Activated T-cell treated with anti-CD3 and anti-CD28 coated beads, Interleukin-2, amount 50 U/mL, for 4 hours (primary cell): ENCODE data around the gene ADCY1. TPM values are rescaled to one million over a fixed set of nuclear protein-coding genes. Genes with fewer than 3 reads are reported as not detected.

Experiments used
- ATAC-seq, 2 donors: fragments of 200-7000 bp; cut with Tn5 transposase; one replicate each; pipeline ENCODE4 v1.10.0; 2021
- DNase-seq: peaks from one replicate; pipeline ENCODE4 v3.0.0-alpha.2; 2020
- H3K27me3 Mint-ChIP-seq: one replicate; pipeline ENCODE4 v1.8.0; 2021; ENCODE audit warnings: low read depth, mixed read lengths
- H3K36me3 Mint-ChIP-seq: one replicate; pipeline ENCODE4 v1.8.0; 2022; ENCODE audit warnings: mixed read lengths; ENCODE audit not compliant: insufficient read depth
- H3K4me1 Mint-ChIP-seq: one replicate; pipeline ENCODE4 v1.8.0; 2021; ENCODE audit warnings: low read depth, mixed read lengths
- H3K4me3 Mint-ChIP-seq: one replicate; pipeline ENCODE4 v1.8.0; 2021; ENCODE audit warnings: mild to moderate bottlenecking, moderate library complexity, mixed read lengths
- H3K9me3 Mint-ChIP-seq: one replicate; pipeline ENCODE4 v1.8.0; 2021; ENCODE audit warnings: mixed read lengths
- total RNA-seq, 3 donors: library from RNA; stranded (reverse); gene quantifications; one replicate each; pipeline ENCODE4 v1.2.1, GENCODE V29; 2021

The ADCY1 gene
- total RNA-seq, 3 donors from 2014 or later: 0.05 to 0.26 (median 0.20) TPM

DNA sequence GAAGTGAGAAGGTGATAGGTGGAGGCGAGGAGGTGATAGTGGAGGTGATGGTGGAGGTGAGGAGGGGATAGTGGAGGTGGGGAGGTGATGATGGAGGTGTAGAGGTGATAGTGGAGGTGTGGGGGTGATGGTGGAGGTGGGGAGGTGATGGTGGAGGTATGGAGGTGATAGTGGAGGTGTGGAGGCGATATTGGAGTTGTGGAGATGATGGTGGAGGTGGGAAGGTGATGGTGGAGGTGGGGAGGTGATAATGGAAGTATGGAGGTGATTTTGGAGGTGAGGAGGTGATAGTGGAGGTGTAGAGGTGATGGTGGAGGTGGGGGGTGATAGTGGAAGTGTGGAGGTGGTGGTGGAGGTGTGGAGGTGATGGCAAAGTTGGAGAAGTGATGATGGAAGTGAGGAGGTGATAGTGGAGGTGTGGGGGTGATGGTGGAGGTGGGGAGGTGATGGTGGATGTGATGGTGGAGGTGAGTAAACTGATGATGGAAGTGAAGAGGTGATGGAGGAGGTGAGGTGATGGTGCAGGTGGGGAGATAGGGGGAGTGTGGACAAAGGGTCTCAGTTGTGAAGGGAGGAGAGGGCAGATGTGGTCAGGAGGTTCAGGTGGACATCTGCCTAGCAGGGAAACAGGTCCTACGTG lies 36.6 kb downstream of the ADCY1 start:
- Mint-ChIP-seq H3K4me1 (no peaks in the 10 kb centered on the region), H3K9me3 (peaks cover 23% of the 10 kb centered on the region), H3K36me3 (no peaks in the 10 kb centered on the region), H3K4me3 (no peak overlapping the region), H3K27me3 (peaks cover 7% of the 10 kb centered on the region)
- ATAC-seq (no peak), DNase-seq (no peak)

DNA sequence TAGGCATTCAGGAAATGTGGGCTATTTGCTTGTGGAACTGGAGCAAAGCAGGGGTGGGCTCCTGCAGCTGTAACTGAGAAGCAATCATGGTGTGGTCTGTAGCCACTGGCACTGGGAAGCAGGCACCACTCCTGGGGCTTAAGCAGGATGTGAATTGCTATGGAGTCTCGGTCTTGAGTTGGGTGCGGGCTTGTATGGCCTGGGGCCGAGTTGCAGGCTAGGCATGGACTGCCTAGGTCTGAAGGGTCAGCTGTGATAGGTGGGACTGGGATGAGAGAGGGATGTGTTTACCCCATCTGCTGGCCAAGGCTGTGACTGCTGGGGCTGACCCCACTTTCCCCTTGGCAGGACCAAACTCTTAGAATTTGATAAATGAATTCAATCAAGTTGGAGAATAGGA lies 43.0 kb downstream of the ADCY1 start:
- no peak overlapping the region for H3K4me3 Mint-ChIP-seq
- H3K4me1 Mint-ChIP-seq: no peaks in the 10 kb centered on the region
- no peak for DNase-seq
- no peaks in the 10 kb centered on the region for H3K36me3 Mint-ChIP-seq
- H3K27me3 Mint-ChIP-seq: no peaks in the 10 kb centered on the region
- peaks cover 50% of the 10 kb centered on the region for H3K9me3 Mint-ChIP-seq
- ATAC-seq: no peak

DNA sequence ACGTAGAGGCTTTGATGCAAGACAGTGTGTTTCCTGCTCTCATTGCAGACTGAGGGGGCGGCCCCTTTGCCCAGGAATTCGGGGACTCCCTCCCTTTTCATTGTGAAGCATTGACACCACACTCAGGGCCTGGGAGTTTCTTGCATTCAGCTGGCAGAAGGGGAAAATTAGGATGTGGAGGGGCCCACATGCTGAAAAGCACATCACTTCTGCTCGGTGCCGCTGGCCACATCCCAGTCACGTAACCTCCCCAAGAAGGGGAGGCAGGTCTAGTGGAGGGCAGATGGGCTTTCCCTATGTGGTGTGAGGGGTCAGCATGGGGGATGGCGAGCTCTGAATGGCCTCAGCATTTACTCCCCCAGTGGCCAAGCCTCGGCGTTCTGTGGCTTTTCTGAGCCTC lies 47.9 kb downstream of the ADCY1 start:
- H3K4me3 Mint-ChIP-seq: no peak overlapping the region
- H3K36me3 Mint-ChIP-seq: no peaks in the 10 kb centered on the region
- H3K4me1 Mint-ChIP-seq: no peaks in the 10 kb centered on the region
- no peak for ATAC-seq
- H3K9me3 Mint-ChIP-seq: peaks cover 17% of the 10 kb centered on the region
- DNase-seq: no peak
- no peaks in the 10 kb centered on the region for H3K27me3 Mint-ChIP-seq

GRCh38 chr7:45623157-45623556 lies 49.0 kb downstream of the ADCY1 start:
- H3K27me3 Mint-ChIP-seq: no peaks in the 10 kb centered on the region
- ATAC-seq: no peak
- H3K4me1 Mint-ChIP-seq: no peaks in the 10 kb centered on the region
- no peaks in the 10 kb centered on the region for H3K36me3 Mint-ChIP-seq
- no peak overlapping the region for H3K4me3 Mint-ChIP-seq
- peaks cover 17% of the 10 kb centered on the region for H3K9me3 Mint-ChIP-seq
- DNase-seq: no peak

DNA sequence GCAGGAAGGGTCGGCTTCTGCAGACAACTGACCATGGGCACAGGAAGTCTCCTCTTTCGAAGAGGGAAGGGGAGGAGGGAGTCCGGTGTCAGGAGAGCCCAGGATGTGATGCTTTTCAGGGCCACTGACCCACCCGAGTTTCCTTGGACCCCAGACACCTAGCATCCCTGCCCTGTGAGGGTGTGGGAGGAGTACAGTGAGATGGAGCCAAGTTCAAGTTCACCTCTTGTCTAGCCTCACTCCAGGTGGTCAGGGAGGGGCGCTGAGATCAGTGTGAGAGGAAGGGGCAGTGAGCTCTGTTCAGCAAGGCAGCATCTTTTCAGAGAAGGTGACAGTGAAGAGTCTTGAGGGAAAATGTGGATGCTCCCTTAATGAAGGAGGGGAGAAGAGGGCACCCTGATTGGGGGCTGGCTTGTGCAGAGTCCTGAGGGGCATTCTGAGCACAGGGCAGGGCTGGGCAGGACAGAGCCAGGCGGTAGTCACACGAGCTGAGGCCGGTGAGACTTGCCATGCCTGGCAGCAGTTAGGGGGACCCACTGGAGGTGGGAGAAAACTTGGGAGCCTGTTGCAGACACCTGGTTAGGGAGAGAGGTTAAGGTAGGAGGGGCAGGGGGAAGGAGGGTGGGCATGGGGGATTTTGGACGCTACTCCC lies 49.7 kb downstream of the ADCY1 start:
- Mint-ChIP-seq H3K27me3 (no peaks in the 10 kb centered on the region), H3K9me3 (peaks cover 17% of the 10 kb centered on the region), H3K4me3 (no peak overlapping the region), H3K36me3 (no peaks in the 10 kb centered on the region), H3K4me1 (no peaks in the 10 kb centered on the region)
- ATAC-seq (no peak), DNase-seq (no peak)

DNA sequence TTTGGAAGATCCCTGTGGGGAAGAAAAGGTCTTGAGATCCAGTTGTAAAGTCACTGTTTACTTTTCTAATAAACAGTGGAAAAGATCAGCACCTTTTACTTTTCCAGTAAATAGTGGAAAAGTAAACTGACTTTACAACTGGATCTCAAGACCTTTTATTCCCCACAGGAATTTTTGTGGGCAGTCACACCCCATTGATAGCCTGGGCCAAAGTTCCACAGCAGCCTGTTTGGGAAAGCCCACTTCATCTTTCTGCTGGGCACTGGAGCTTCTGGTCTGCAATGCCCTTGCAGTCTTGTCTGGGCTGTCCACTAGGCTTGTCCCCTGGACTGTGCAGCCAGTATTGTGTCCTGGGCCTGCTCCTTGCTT lies 50.2 kb downstream of the ADCY1 start:
- Mint-ChIP-seq H3K27me3 (no peaks in the 10 kb centered on the region), H3K9me3 (peaks cover 14% of the 10 kb centered on the region), H3K4me1 (no peaks in the 10 kb centered on the region), H3K36me3 (no peaks in the 10 kb centered on the region), H3K4me3 (no peak overlapping the region)
- ATAC-seq (no peak), DNase-seq (no peak)

DNA sequence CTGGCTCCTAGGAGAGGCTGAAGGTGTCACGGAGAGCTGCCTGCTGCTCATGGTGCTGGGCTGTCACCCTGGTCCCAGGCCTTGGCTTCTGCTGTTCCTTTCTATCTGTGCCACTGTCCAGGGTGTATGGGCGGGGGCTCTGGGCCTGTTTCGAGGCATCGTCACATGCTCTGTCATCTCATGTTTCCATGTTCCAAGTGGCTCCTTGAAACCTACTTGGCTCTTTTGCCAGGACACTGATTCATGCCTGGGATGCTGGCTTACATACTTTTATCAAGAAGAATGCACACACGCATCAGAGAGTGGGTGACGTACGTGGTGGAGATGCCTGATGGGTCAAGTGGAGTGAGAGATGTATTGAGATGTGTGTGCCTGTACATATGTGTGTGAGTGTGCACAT lies 50.9 kb downstream of the ADCY1 start:
- H3K36me3 Mint-ChIP-seq: no peaks in the 10 kb centered on the region
- ATAC-seq: no peak
- peaks cover 15% of the 10 kb centered on the region for H3K9me3 Mint-ChIP-seq
- H3K4me3 Mint-ChIP-seq: no peak overlapping the region
- no peaks in the 10 kb centered on the region for H3K27me3 Mint-ChIP-seq
- no peaks in the 10 kb centered on the region for H3K4me1 Mint-ChIP-seq
- DNase-seq: no peak

GRCh38 chr7:45625714-45626440 lies 51.7 kb downstream of the ADCY1 start:
- Mint-ChIP-seq H3K4me3 (no peak overlapping the region), H3K9me3 (peaks cover 7% of the 10 kb centered on the region), H3K36me3 (no peaks in the 10 kb centered on the region), H3K27me3 (no peaks in the 10 kb centered on the region), H3K4me1 (no peaks in the 10 kb centered on the region)
- ATAC-seq: no peak
- DNase-seq: no peak

GRCh38 chr7:45626441-45627430 lies 52.6 kb downstream of the ADCY1 start:
- Mint-ChIP-seq H3K9me3 (peaks cover 4% of the 10 kb centered on the region), H3K36me3 (no peaks in the 10 kb centered on the region), H3K27me3 (no peaks in the 10 kb centered on the region), H3K4me1 (no peaks in the 10 kb centered on the region), H3K4me3 (no peak overlapping the region)
- ATAC-seq (no peak), DNase-seq (no peak)

- Mint-ChIP-seq H3K4me3 (no peak overlapping the region), H3K27me3 (no peaks in the 10 kb centered on the region), H3K9me3 (peaks cover 4% of the 10 kb centered on the region), H3K4me1 (no peaks in the 10 kb centered on the region), H3K36me3 (no peaks in the 10 kb centered on the region)
- no peak for ATAC-seq
- no peak for DNase-seq
Observed at GRCh38 chr7:45627691-45628456, 53.7 kb downstream of the ADCY1 start.

- Mint-ChIP-seq H3K4me1 (no peaks in the 10 kb centered on the region), H3K4me3 (no peak overlapping the region), H3K27me3 (no peaks in the 10 kb centered on the region), H3K36me3 (no peaks in the 10 kb centered on the region), H3K9me3 (peaks cover 4% of the 10 kb centered on the region)
- ATAC-seq (no peak), DNase-seq (no peak)
Observed at GRCh38 chr7:45631569-45631968, 57.4 kb downstream of the ADCY1 start.

- Mint-ChIP-seq H3K27me3 (no peaks in the 10 kb centered on the region), H3K36me3 (no peaks in the 10 kb centered on the region), H3K9me3 (no peaks in the 10 kb centered on the region), H3K4me3 (no peak overlapping the region), H3K4me1 (no peaks in the 10 kb centered on the region)
- no peak for ATAC-seq
- no peak for DNase-seq
Observed at GRCh38 chr7:45636733-45637132, 62.6 kb downstream of the ADCY1 start.

DNA sequence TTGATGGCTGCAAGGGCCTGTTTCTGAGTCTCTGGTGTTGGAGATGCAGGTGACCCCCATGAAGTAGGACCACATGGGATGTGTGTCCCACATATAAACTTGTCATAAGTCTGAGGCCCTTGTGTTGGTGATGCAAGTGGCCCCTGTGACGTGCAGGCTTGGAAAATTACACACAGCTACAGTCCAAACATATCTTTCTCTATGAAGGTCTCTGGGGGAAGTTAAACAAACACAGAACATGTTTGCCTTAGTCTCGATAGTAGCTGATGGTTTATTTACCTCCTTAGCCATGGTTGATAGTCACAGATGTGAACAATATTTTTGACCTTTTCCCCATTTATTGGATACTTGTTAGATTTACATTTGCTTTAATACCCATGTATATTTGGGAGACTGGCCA lies 64.7 kb downstream of the ADCY1 start:
- no peak for ATAC-seq
- no peaks in the 10 kb centered on the region for H3K9me3 Mint-ChIP-seq
- no peaks in the 10 kb centered on the region for H3K27me3 Mint-ChIP-seq
- no peak for DNase-seq
- H3K36me3 Mint-ChIP-seq: no peaks in the 10 kb centered on the region
- no peak overlapping the region for H3K4me3 Mint-ChIP-seq
- no peaks in the 10 kb centered on the region for H3K4me1 Mint-ChIP-seq

DNA sequence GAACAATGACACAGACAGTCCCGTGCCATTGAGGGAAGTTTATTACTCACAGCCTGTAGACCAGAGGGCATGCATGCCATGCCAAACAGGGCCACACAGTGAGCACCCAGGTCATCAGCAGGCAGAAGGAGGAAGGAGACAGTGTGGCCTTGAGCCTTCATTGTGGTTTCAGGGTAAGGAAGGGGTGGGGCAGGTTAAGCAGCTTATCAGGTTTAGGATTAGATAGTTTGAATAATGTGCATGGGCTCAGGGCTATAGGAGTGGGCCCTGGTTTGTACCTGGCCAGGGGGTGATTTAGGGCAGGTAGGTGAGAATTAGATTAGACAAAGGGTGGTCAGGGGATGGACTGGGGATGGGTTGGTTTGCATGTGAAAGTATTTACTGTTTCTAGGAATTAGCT lies 67.9 kb downstream of the ADCY1 start:
- no peak for ATAC-seq
- no peaks in the 10 kb centered on the region for H3K27me3 Mint-ChIP-seq
- H3K36me3 Mint-ChIP-seq: no peaks in the 10 kb centered on the region
- H3K9me3 Mint-ChIP-seq: no peaks in the 10 kb centered on the region
- no peak overlapping the region for H3K4me3 Mint-ChIP-seq
- no peak for DNase-seq
- no peaks in the 10 kb centered on the region for H3K4me1 Mint-ChIP-seq
